GM12865 (cell line): ENCODE measurements around the gene CACNA1C.

Experiments
- DNase-seq: peaks from one replicate; pipeline ENCODE4 v3.0.0; 2010; ENCODE audit warnings: low read depth
- H3K4me3 ChIP-seq: 2 replicates; pipeline ENCODE4 v1.5.1; 2011; ENCODE audit warnings: mild to moderate bottlenecking, low read depth, low read length, control low read depth
- TF ChIP-seq, protein P1 (sequence below): IDR thresholded peaks from 2 replicates; pipeline ENCODE4 v1.5.1; 2011; ENCODE audit warnings: low read length, control low read depth, low read depth, inconsistent platforms; ENCODE audit not compliant: insufficient read depth; ENCODE audit errors: missing control alignments

The CACNA1C gene

DNA sequence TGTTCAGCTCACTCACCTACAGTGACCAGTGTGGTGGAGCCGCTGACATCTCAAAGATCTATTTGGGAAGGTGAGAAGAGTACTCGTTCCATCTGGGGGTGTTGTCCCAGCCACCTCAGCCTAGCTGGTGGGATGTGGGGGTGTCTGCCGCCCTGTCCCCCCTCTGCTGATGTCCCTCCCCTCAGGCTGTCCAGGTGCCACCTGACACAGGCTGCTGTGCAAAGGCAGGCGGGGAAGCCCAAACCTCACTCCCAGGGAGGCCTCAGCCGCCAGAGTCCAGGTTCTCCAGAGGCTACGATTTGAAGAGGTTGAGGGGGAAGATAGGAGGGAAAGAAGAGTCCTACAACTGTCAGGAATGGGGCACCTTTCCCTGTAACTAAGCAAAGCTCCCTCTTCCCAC lies 690.7 kb downstream of the CACNA1C start:
- TF ChIP-seq, protein P1, sequence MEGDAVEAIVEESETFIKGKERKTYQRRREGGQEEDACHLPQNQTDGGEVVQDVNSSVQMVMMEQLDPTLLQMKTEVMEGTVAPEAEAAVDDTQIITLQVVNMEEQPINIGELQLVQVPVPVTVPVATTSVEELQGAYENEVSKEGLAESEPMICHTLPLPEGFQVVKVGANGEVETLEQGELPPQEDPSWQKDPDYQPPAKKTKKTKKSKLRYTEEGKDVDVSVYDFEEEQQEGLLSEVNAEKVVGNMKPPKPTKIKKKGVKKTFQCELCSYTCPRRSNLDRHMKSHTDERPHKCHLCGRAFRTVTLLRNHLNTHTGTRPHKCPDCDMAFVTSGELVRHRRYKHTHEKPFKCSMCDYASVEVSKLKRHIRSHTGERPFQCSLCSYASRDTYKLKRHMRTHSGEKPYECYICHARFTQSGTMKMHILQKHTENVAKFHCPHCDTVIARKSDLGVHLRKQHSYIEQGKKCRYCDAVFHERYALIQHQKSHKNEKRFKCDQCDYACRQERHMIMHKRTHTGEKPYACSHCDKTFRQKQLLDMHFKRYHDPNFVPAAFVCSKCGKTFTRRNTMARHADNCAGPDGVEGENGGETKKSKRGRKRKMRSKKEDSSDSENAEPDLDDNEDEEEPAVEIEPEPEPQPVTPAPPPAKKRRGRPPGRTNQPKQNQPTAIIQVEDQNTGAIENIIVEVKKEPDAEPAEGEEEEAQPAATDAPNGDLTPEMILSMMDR = no peak
- H3K4me3 ChIP-seq = no peak overlapping the region
- DNase-seq = no peak

DNA sequence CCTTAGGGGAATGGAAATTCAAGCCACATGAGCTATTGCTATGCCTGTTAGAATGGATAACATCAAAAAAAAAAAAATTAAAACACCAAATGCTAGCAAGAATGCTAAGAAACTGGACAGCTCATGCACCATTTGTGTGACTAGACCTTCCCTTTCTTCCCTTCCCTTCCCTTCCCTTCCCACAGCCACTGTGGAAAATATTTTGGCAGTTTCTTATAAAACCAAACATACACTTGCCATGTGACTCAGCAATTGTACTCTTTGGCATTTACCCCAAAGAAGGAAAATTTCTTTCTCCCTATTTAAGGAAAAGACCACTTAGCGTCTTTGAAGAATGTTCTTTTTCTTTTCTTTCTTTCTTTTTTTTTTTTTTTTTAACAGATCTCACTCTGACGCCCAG lies 692.9 kb downstream of the CACNA1C start:
- H3K4me3 ChIP-seq = no peak overlapping the region

More for the DNA sequence above, 692.9 kb downstream of the CACNA1C start:
- no peak for DNase-seq
- TF ChIP-seq, protein P1 = no peak
